Measurements from ENCODE around the gene ACTR1A. TPM values are rescaled to one million over a fixed set of nuclear protein-coding genes. Genes with fewer than 3 reads are reported as not detected.

Gene ACTR1A
- total RNA-seq, 2 experiments from 2014 or later, result 72.2 to 86.7 TPM

GRCh38 chr10:102492344-102492939, 10.1 kb downstream of the ACTR1A start:
- Mint-ChIP-seq H3K27ac (no peak overlapping the region), H3K4me1 (peaks cover 12% of the 10 kb centered on the region), H3K27me3 (no peaks in the 10 kb centered on the region), H3K9me3 (ENCODE audit: low read depth) (no peaks in the 10 kb centered on the region), H3K36me3 (peaks cover 10% of the 10 kb centered on the region), H3K4me3 (no peak overlapping the region)
- CTCF ChIA-PET, result no interaction called here
- DNase-seq (no peak), ATAC-seq (no peak)

- Mint-ChIP-seq H3K9me3 (ENCODE audit: low read depth) (no peaks in the 10 kb centered on the region), H3K4me1 (peaks cover 12% of the 10 kb centered on the region), H3K27me3 (no peaks in the 10 kb centered on the region), H3K36me3 (peaks cover 11% of the 10 kb centered on the region), H3K4me3 (no peak overlapping the region), H3K27ac (no peak overlapping the region)
- no peak for DNase-seq
- CTCF ChIA-PET, result interaction anchor here (1.3 kb wide), 1 partner anchor 93 kb away, joined by 4 read pairs; no protein-coding TSS in a partner anchor
- no peak for ATAC-seq
These were observed 11.4 kb downstream of the ACTR1A start for GRCh38 chr10:102491136-102491535.

GRCh38 chr10:102485093-102485784, 17.3 kb downstream of the ACTR1A start:
- Mint-ChIP-seq H3K4me1 (no peaks in the 10 kb centered on the region), H3K4me3 (no peak overlapping the region), H3K36me3 (peaks cover 35% of the 10 kb centered on the region), H3K27me3 (no peaks in the 10 kb centered on the region), H3K9me3 (ENCODE audit: low read depth) (no peaks in the 10 kb centered on the region), H3K27ac (no peak overlapping the region)
- no peak for ATAC-seq
- CTCF ChIA-PET, result no interaction called here
- DNase-seq, result no peak

- H3K27me3 Mint-ChIP-seq, result no peaks in the 10 kb centered on the region
- H3K36me3 Mint-ChIP-seq, result peaks cover 36% of the 10 kb centered on the region
- no peak overlapping the region for H3K4me3 Mint-ChIP-seq
- H3K4me1 Mint-ChIP-seq, result peaks cover 1% of the 10 kb centered on the region
- DNase-seq (no peak), ATAC-seq (no peak)
- H3K9me3 Mint-ChIP-seq (ENCODE audit: low read depth), result no peaks in the 10 kb centered on the region
- no peak overlapping the region for H3K27ac Mint-ChIP-seq
- CTCF ChIA-PET, result interaction anchor here (1.1 to 2.5 kb wide), 3 partner anchors 9 to 100 kb away, joined by 3 to 7 read pairs (median 5); no protein-coding TSS in a partner anchor
These were observed 18.5 kb downstream of the ACTR1A start for GRCh38 chr10:102484021-102484420.

- Mint-ChIP-seq H3K36me3 (peaks cover 28% of the 10 kb centered on the region), H3K27me3 (no peaks in the 10 kb centered on the region), H3K4me3 (no peak overlapping the region), H3K27ac (no peak overlapping the region), H3K9me3 (ENCODE audit: low read depth) (no peaks in the 10 kb centered on the region), H3K4me1 (peaks cover 4% of the 10 kb centered on the region)
- CTCF ChIA-PET, result interaction anchor here (1.0 to 5.3 kb wide), 10 partner anchors 22 to 328 kb away, joined by 3 to 35 read pairs (median 11); partner anchors contain the start of genes ACTR1A, C10orf95, FBXL15 and NFKB2
- ATAC-seq (no peak), DNase-seq (no peak)
These were observed 22.1 kb downstream of the ACTR1A start for GRCh38 chr10:102480396-102480795.

GRCh38 chr10:102479651-102480050, 22.9 kb downstream of the ACTR1A start:
- Mint-ChIP-seq H3K9me3 (ENCODE audit: low read depth) (no peaks in the 10 kb centered on the region), H3K36me3 (peaks cover 25% of the 10 kb centered on the region), H3K27ac (no peak overlapping the region), H3K4me1 (peaks cover 4% of the 10 kb centered on the region), H3K4me3 (no peak overlapping the region), H3K27me3 (no peaks in the 10 kb centered on the region)
- CTCF ChIA-PET, result interaction anchor here (0.9 to 5.3 kb wide), 24 partner anchors 11 to 327 kb away, joined by 3 to 35 read pairs (median 6); partner anchors contain the start of genes ACTR1A, C10orf95, CUEDC2 and ELOVL3
- DNase-seq (no peak), ATAC-seq (no peak)

GRCh38 chr10:102476466-102477141, 25.9 kb downstream of the ACTR1A start:
- Mint-ChIP-seq H3K4me1 (peaks cover 12% of the 10 kb centered on the region), H3K27me3 (no peaks in the 10 kb centered on the region), H3K36me3 (peaks cover 4% of the 10 kb centered on the region), H3K4me3 (no peak overlapping the region), H3K9me3 (ENCODE audit: low read depth) (no peaks in the 10 kb centered on the region), H3K27ac (peak overlapping the region; percentile 52)
- CTCF ChIA-PET, result interaction anchor here (0.6 to 5.3 kb wide), 7 partner anchors 27 to 327 kb away, joined by 3 to 35 read pairs (median 4); partner anchors contain the start of gene NFKB2
- no peak for ATAC-seq
- no peak for DNase-seq

- no peak for ATAC-seq
- CTCF ChIA-PET, result interaction anchor here (0.7 to 5.3 kb wide), 7 partner anchors 8 to 245 kb away, joined by 3 to 35 read pairs (median 3); no protein-coding TSS in a partner anchor
- no peak overlapping the region for H3K4me3 Mint-ChIP-seq
- no peaks in the 10 kb centered on the region for H3K9me3 Mint-ChIP-seq (ENCODE audit: low read depth)
- peaks cover 4% of the 10 kb centered on the region for H3K36me3 Mint-ChIP-seq
- H3K4me1 Mint-ChIP-seq, result peaks cover 12% of the 10 kb centered on the region
- no peaks in the 10 kb centered on the region for H3K27me3 Mint-ChIP-seq
- no peak for DNase-seq
- no peak overlapping the region for H3K27ac Mint-ChIP-seq
These were observed 27.0 kb downstream of the ACTR1A start for GRCh38 chr10:102475451-102476040.

- Mint-ChIP-seq H3K4me1 (peaks cover 10% of the 10 kb centered on the region), H3K4me3 (no peak overlapping the region), H3K27me3 (no peaks in the 10 kb centered on the region), H3K9me3 (ENCODE audit: low read depth) (no peaks in the 10 kb centered on the region), H3K27ac (peak overlapping the region; percentile 64), H3K36me3 (peaks cover 1% of the 10 kb centered on the region)
- ATAC-seq (peak; percentile 76), DNase-seq (no peak)
- CTCF ChIA-PET, result interaction anchor here (1.0 to 1.7 kb wide), 6 partner anchors 10 to 304 kb away, joined by 3 to 7 read pairs (median 4); partner anchors contain the start of gene FBXL15
These were observed 28.8 kb downstream of the ACTR1A start for GRCh38 chr10:102473445-102474331.

GRCh38 chr10:102470579-102471546, 31.6 kb downstream of the ACTR1A start:
- H3K36me3 Mint-ChIP-seq, result no peaks in the 10 kb centered on the region
- H3K4me1 Mint-ChIP-seq, result peaks cover 10% of the 10 kb centered on the region
- ATAC-seq (no peak), DNase-seq (no peak)
- no peak overlapping the region for H3K4me3 Mint-ChIP-seq
- H3K27ac Mint-ChIP-seq, result no peak overlapping the region
- CTCF ChIA-PET, result interaction anchor here (1.6 kb wide), 2 partner anchors 8 to 239 kb away, joined by 4 to 5 read pairs; no protein-coding TSS in a partner anchor
- H3K27me3 Mint-ChIP-seq, result no peaks in the 10 kb centered on the region
- no peaks in the 10 kb centered on the region for H3K9me3 Mint-ChIP-seq (ENCODE audit: low read depth)

- Mint-ChIP-seq H3K27me3 (no peaks in the 10 kb centered on the region), H3K27ac (no peak overlapping the region), H3K4me1 (peaks cover 11% of the 10 kb centered on the region), H3K36me3 (no peaks in the 10 kb centered on the region), H3K4me3 (no peak overlapping the region), H3K9me3 (ENCODE audit: low read depth) (no peaks in the 10 kb centered on the region)
- ATAC-seq (no peak), DNase-seq (no peak)
- CTCF ChIA-PET, result interaction anchor here (1.4 to 2.0 kb wide), 2 partner anchors 10 to 69 kb away, joined by 3 to 6 read pairs; no protein-coding TSS in a partner anchor
These were observed 33.8 kb downstream of the ACTR1A start for GRCh38 chr10:102468683-102469082.

All from activated CD8-positive, alpha-beta memory T cell treated with anti-CD3 and anti-CD28 coated beads, Interleukin-2, amount 10 ng/mL, durations not matched to agents 7 days and 5 days (primary cell).